MM.1S (cell line): Measurements from ENCODE around the gene KCNK7.

Source experiments
- DNase-seq: peaks from one replicate; pipeline ENCODE4 v3.0.0-alpha.2; 2015
- H2AFZ ChIP-seq: fragments of 300-600 bp; sonication (generic); 2 replicates; pipeline ENCODE4 v1.6.0; 2016; ENCODE audit warnings: antibody characterized with exemption, low read length
- H3F3A ChIP-seq: fragments of 300-600 bp; sonication (generic); 2 replicates; pipeline ENCODE4 v1.6.1; 2016; ENCODE audit warnings: mild to moderate bottlenecking, antibody characterized with exemption, low read length, moderate library complexity, mixed read lengths; ENCODE audit not compliant: insufficient read depth
- H3K27ac ChIP-seq: fragments of 300-600 bp; sonication (generic); 2 replicates; pipeline ENCODE4 v1.5.1; 2016; ENCODE audit warnings: mild to moderate bottlenecking, low read length
- H3K27me3 ChIP-seq: fragments of 300-600 bp; sonication (generic); replicated peaks from 2 replicates; pipeline ENCODE4 v1.6.0; 2016; ENCODE audit warnings: low read length; ENCODE audit not compliant: insufficient read depth
- H3K36me3 ChIP-seq: fragments of 300-600 bp; sonication (generic); replicated peaks from 2 replicates; pipeline ENCODE4 v1.6.1; 2016; ENCODE audit warnings: mild to moderate bottlenecking, low read length, mixed read lengths; ENCODE audit not compliant: insufficient read depth
- H3K4me1 ChIP-seq: fragments of 300-600 bp; sonication (generic); 2 replicates; pipeline ENCODE4 v1.6.1; 2016; ENCODE audit warnings: low read length, mixed read lengths
- H3K4me2 ChIP-seq: fragments of 300-600 bp; sonication (generic); 2 replicates; pipeline ENCODE4 v1.6.0; 2016; ENCODE audit warnings: low read depth, low read length
- H3K4me3 ChIP-seq: fragments of 300-600 bp; sonication (generic); 2 replicates; pipeline ENCODE4 v1.5.1; 2016; ENCODE audit warnings: low read length, mixed read lengths
- H3K79me2 ChIP-seq: fragments of 300-600 bp; sonication (generic); 2 replicates; pipeline ENCODE4 v1.6.1; 2016; ENCODE audit warnings: mixed run types, low read length, mixed read lengths
- H3K9ac ChIP-seq: fragments of 300-600 bp; sonication (generic); 2 replicates; pipeline ENCODE4 v1.6.1; 2016; ENCODE audit warnings: low read length, mixed read lengths
- H3K9me2 ChIP-seq: fragments of 300-600 bp; sonication (generic); replicated peaks from 2 replicates; pipeline ENCODE4 v1.6.1; 2016; ENCODE audit warnings: mild to moderate bottlenecking, low read length, mixed read lengths; ENCODE audit not compliant: insufficient read depth
- H3K9me3 ChIP-seq: fragments of 300-600 bp; sonication (generic); replicated peaks from 2 replicates; pipeline ENCODE4 v1.6.1; 2016; ENCODE audit warnings: mild to moderate bottlenecking, low read length, mixed read lengths; ENCODE audit not compliant: insufficient read depth
- H4K20me1 ChIP-seq: fragments of 300-600 bp; sonication (generic); 2 replicates; pipeline ENCODE4 v1.6.1; 2016; ENCODE audit warnings: mild to moderate bottlenecking, low read length, moderate library complexity, mixed read lengths; ENCODE audit not compliant: insufficient read depth
- EZH2 ChIP-seq: fragments of 300-600 bp; sonication (generic); optimal IDR thresholded peaks from 2 replicates; pipeline ENCODE3; 2017; ENCODE audit warnings: low read depth, mild to moderate bottlenecking, antibody characterized with exemption, low read length, mixed read lengths
- EZH2phosphoT487 ChIP-seq: fragments of 300-600 bp; sonication (generic); IDR thresholded peaks from 2 replicates; pipeline ENCODE4 v1.6.1; 2018; ENCODE audit warnings: antibody characterized with exemption, low read length
- TF ChIP-seq, protein P1 (sequence below): fragments of 300-600 bp; sonication (generic); IDR thresholded peaks from 2 replicates; pipeline ENCODE4 v1.5.1; 2016; ENCODE audit warnings: antibody characterized with exemption, low read length, mixed read lengths

Gene KCNK7

DNA sequence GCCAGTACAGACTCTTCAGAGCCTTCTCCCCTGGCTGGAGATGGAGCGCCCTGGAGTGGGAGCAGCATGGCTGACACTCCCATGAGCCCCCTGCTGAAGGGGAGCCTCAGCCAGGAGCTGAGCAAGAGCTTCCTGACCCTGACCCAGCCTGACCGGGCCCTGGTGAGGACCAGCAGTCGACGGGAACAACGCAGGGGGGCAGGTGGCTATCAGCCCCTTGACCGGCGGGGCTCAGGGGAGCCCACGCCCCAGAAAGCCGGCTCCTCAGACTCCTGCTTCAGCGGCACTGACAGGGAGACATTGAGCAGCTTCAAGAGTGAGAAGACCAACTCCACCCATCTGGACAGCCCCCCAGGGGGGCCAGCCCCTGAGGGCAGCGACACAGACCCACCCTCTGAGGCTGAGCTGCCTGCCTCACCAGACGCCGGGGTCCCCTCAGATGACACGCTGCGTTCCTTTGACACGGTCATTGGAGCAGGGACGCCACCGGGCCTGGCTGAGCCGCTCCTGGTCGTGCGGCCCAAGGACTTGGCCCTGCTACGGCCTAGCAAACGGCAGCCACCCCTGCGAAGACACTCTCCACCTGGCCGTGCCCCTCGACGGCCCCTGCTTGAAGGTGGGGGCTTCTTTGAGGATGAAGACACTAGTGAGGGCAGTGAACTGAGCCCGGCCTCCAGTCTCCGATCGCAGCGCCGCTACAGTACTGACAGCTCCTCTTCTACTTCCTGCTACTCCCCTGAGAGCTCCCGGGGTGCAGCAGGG, 22.6 kb upstream of the KCNK7 start:
- TF ChIP-seq EZH2phosphoT487 (no peak), EZH2 (no peak)
- TF ChIP-seq, protein P1, sequence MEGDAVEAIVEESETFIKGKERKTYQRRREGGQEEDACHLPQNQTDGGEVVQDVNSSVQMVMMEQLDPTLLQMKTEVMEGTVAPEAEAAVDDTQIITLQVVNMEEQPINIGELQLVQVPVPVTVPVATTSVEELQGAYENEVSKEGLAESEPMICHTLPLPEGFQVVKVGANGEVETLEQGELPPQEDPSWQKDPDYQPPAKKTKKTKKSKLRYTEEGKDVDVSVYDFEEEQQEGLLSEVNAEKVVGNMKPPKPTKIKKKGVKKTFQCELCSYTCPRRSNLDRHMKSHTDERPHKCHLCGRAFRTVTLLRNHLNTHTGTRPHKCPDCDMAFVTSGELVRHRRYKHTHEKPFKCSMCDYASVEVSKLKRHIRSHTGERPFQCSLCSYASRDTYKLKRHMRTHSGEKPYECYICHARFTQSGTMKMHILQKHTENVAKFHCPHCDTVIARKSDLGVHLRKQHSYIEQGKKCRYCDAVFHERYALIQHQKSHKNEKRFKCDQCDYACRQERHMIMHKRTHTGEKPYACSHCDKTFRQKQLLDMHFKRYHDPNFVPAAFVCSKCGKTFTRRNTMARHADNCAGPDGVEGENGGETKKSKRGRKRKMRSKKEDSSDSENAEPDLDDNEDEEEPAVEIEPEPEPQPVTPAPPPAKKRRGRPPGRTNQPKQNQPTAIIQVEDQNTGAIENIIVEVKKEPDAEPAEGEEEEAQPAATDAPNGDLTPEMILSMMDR, result no peak
- Histone ChIP-seq H3K9me2 (no peaks in the 10 kb centered on the region), H3K9ac (no peak overlapping the region), H3K4me2 (no peak overlapping the region), H3F3A (0 out of 2 replicates have a peak, but pooled peaks cover 5% of the 10 kb centered on the region), H3K9me3 (no peaks in the 10 kb centered on the region), H3K36me3 (no peaks in the 10 kb centered on the region), H3K27ac (no peak overlapping the region), H2AFZ (no peak overlapping the region), H3K4me3 (no peak overlapping the region), H4K20me1 (no peaks in the 10 kb centered on the region), H3K27me3 (no peaks in the 10 kb centered on the region), H3K79me2 (peaks cover 65% of the 10 kb centered on the region), H3K4me1 (peaks cover 12% of the 10 kb centered on the region)
- DNase-seq, result no peak

DNA sequence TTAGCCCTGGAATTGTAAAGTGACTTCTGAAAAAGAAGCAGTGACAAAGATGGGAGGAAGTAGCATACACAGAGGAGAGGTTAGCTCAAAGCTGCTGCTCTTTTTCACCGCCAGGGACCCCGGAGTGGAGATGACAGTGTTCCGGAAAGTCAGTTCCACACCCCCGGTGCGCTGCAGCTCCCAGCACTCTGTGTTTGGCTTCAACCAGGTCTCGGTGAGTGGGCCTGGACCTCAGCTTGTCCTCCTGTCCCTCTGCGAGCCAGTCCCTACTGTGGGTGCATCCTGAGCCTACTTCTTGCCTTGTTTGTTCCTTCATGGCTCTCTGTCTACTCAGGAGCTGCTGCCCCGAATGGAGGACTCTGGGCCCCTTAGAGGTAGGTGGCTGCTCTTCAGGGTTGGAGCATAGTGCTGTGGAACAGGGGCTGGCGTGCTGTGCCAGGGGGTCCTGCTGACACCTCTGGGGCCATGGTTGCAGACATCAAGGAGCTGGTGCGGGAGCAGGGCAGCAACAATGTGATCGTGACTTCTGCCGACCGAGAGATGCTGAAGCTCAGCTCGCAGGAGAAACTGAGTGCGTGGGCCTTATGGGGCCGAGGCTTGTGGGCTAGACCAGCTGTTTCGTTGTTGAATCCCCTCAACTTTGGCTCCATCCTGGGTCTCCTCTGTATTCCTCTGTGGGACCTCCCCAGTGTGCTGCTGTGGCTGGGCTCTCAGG, 21.7 kb upstream of the KCNK7 start:
- Histone ChIP-seq H3F3A (0 out of 2 replicates have a peak, but pooled peaks cover 5% of the 10 kb centered on the region), H2AFZ (no peak overlapping the region), H4K20me1 (no peaks in the 10 kb centered on the region), H3K27me3 (no peaks in the 10 kb centered on the region), H3K36me3 (no peaks in the 10 kb centered on the region), H3K9ac (peak overlapping the region; percentile 93; the same call in 1 of the 2 replicates), H3K4me2 (peak overlapping the region; percentile 99), H3K9me3 (no peaks in the 10 kb centered on the region), H3K9me2 (no peaks in the 10 kb centered on the region), H3K79me2 (peaks cover 70% of the 10 kb centered on the region), H3K4me3 (peak overlapping the region; percentile 77), H3K4me1 (peaks cover 17% of the 10 kb centered on the region), H3K27ac (no peak overlapping the region)
- no peak for DNase-seq
- no peak for TF ChIP-seq EZH2phosphoT487
- no peak for TF ChIP-seq EZH2

DNA sequence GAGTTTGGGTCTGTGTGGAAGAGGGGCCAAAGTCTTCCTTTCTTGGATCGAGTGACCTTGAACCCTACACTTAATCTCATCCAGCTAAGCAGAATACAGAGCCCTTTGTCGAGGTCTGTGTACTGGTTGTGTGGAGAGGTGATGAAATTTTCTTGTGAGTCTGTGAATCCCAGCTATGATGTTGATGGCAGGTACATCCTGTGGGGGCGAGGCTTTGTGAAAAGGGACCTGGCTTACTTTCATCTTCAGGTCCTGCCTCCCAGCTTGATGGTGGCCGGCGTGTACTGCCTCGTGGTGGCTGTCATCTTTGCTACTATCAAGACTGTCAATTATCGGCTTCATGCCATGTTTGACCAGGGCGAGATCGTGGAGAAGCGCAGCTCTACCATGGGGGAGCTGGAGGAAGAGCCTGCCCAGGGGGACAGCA, 21.0 kb upstream of the KCNK7 start:
- H2AFZ ChIP-seq, result no peak overlapping the region
- H3K27ac ChIP-seq, result peak overlapping the region; percentile 20; the same call in 1 of the 2 replicates
- H3K79me2 ChIP-seq, result peaks cover 77% of the 10 kb centered on the region
- H3K4me1 ChIP-seq, result peaks cover 17% of the 10 kb centered on the region
- no peaks in the 10 kb centered on the region for H3K9me3 ChIP-seq
- H3K36me3 ChIP-seq, result no peaks in the 10 kb centered on the region
- H3K9me2 ChIP-seq, result no peaks in the 10 kb centered on the region
- 0 out of 2 replicates have a peak, but pooled peaks cover 5% of the 10 kb centered on the region for H3F3A ChIP-seq
- H3K4me3 ChIP-seq, result peak overlapping the region; percentile 77
- peak overlapping the region; percentile 99 for H3K4me2 ChIP-seq
- no peaks in the 10 kb centered on the region for H4K20me1 ChIP-seq
- H3K27me3 ChIP-seq, result no peaks in the 10 kb centered on the region
- TF ChIP-seq EZH2 (no peak), EZH2phosphoT487 (no peak)
- TF ChIP-seq, protein P1, result no peak
- no peak for DNase-seq
- H3K9ac ChIP-seq, result peak overlapping the region; percentile 93
